HG02840 (cell line): Measurements from ENCODE around the gene CCDC191.
A peak's percentile ranks its signal among the peaks of the same experiment; 100 is the strongest.

ENCODE experiments used
- ATAC-seq: cut with Tn5 transposase; IDR thresholded peaks from one replicate; pipeline ENCODE4 v1.9.1; 2021; ENCODE audit warnings: mild to moderate bottlenecking, moderate library complexity, moderate number of reproducible peaks; ENCODE audit not compliant: unreplicated experiment, low FRiP score

CCDC191 gene, protein sequence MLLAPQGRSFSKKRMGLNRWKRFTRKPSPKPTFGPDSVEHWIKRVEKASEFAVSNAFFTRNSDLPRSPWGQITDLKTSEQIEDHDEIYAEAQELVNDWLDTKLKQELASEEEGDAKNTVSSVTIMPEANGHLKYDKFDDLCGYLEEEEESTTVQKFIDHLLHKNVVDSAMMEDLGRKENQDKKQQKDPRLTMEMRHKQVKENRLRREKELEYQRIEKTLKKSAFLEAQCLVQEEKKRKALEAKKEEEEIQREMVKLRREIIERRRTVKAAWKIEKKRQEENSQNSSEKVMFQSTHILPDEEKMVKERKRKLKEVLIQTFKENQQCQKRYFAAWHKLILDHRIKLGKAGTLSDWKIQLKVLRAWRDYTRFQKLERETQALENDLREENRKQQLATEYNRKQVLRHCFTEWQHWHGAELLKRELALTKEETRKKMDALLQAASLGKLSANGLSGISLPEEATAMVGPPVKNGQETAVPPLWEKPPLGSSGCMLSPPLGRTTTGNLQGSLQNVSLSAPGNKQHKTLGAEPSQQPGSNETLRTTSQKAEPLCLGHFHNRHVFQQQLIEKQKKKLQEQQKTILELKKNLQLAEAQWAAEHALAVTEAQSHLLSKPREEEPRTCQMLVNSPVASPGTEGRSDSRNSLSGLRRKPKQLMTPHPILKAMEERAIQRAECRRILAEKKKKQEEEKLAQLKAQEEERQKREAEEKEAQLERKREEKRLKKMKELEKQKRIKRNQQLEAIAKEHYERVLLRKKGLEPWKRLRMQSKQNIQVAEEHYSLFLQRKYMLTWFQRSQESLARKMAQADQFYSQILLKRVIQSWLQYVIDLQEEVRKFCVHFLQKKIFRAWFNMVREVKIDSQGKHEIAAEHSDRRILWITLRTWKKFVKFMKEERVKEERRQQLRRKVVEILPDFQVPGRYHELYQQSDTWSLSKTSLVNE

DNA sequence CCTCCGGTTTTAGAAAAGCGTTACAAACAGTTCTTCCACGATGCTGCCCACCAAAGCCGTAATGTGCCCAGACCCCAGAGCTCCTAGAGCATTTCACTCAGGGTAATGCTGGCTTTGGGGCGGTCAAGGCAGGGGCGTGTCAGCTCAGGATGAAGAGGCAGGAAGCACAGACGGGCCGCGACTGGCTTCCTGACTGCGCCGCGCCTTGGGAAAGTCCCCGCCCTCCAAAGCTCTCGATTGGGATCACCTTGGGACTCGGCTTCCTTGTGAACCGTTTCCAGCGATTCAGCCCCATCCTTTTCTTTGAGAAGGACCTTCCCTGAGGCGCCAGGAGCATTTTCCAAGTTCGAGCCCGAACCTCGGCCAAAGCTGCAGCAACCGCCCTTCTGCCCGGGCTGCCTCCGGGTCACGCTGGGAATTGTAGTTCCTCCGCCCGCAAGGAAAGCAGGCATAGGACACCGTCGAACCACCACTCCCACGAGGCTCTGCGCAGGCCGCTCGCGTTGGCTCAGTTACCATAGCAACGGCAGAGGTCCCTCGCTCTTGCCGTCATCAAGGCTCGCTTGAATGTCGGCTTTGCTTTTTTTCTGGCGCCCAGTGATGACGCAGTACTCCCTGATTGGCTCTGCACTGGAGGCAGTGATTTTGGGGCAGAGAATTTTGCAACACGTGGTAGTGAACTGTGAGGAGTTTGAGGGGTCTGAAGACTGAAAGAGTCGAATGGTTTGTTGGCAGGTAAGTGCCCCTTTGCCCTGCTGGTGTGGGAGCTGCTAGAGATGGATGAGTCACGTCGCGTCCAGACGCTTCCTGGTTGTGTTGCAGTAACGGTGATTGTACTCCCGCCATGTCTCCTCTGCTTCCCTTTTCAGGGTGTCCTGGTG is at the start of gene CCDC191, which contains the start of gene QTRT2:
Gene CCDC191 (minus strand): TSS at position 397 of the 881 bp plus-strand sequence. CDS start 60 bp downstream, at position 337.
Gene QTRT2 (plus strand): TSS at position 608 of the 881 bp plus-strand sequence. CDS start 8,521 bp downstream, outside the sequence.
- ATAC-seq: peak; percentile 99

GRCh38 chr3:114104414-114104813 is 48.1 kb upstream of the CCDC191 start:
- ATAC-seq: no peak

- no peak for ATAC-seq
Observed at GRCh38 chr3:114103858-114104257, 47.5 kb upstream of the CCDC191 start.

- ATAC-seq: no peak
Observed at GRCh38 chr3:114103181-114103580, 46.9 kb upstream of the CCDC191 start.

DNA sequence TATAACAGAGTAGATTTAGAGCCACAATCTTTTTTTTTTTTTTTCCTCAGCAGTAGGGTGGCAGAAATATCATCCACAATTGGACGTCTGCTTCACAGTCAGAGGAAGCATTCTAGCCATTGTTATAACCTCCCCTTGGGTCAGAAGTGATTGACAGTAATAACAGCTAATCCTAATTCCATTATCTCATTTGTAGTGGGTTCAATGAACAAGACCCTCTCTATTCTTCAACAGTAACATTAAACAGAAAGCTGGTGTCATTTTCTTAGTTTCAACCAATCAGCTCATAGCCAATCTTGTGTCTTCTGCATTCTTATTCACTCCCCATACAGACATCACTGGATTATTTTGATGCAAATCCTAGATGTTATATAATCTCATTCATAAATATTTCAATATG is 44.8 kb upstream of the CCDC191 start:
- no peak for ATAC-seq

DNA sequence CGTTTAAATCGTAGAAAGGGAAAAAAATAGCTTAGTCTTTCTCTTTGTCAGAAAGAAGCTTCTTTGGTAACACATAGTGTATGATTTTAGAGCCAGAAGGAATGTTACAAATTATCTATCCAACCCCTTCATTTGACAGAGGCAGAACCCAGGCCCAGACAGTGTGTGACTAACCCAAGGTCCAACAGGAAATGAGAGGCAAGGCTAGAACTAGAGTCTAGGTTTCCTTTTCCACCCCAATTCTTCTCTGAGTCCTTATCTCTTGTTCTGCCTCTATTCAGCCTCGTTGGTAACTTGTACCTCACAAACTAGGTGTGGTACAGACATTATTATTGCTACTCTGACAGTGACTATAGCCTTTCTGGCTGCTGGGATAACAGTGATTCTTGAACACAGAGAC is 39.5 kb upstream of the CCDC191 start:
- no peak for ATAC-seq

DNA sequence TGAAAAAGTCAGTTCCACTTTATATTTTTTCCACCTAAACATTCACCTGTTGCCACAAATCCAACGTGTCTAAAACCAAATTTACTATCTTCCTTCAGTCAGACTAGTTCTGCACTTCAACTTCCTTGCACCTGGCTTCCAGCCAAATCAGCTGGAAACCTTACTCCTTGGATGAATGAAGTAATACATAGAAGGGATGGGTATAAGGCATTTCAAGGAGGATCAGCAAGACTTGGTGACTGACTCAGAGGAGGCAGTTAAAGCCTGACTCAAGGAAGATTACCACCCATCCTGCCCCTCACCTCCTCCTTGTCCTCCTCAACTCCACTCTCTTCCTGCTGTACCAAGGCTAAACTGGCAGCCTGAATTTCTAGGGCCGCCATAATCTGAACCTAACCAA is 37.3 kb upstream of the CCDC191 start:
- no peak for ATAC-seq

GRCh38 chr3:114093016-114093380 is 36.7 kb upstream of the CCDC191 start:
- ATAC-seq: no peak

GRCh38 chr3:114092151-114093015 is 36.1 kb upstream of the CCDC191 start:
- ATAC-seq: no peak

DNA sequence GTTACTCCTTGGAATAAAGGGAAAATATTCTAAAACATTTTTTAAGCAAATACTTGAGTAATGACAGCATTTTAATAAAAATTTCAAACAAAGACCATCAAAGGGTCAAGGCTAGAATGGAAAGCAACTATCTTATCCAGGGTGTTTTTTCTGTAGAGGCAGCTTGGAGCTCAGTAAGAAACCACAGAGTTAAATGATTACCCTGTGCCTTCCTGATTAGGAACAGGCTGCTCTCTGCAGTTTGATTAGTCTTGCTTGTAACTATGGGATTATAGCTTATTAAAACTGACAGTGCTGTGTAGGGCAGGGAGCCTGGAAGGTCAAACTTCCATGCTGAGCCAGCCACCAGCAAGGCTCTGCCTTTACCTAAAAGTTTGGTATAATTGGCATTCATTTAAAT is 33.3 kb upstream of the CCDC191 start:
- no peak for ATAC-seq

DNA sequence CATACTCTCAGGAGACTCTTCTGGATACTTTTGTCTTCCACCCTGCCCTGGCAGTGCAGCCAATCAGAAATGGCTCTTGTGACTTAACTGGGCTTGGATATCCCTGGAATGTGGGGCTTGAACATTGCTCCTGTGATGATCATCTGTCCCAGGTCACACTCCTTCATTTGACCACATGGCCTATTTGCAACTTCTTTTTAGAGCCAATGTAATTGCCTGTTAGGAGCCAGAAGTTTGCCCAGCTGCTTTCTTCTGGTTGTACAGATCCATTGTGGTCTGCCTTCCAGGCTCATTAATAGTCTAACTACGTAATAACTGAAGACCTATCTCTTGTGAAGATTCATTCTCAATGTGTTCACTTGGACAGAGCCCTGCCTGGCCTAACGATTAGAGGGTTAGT is 30.0 kb upstream of the CCDC191 start:
- no peak for ATAC-seq

DNA sequence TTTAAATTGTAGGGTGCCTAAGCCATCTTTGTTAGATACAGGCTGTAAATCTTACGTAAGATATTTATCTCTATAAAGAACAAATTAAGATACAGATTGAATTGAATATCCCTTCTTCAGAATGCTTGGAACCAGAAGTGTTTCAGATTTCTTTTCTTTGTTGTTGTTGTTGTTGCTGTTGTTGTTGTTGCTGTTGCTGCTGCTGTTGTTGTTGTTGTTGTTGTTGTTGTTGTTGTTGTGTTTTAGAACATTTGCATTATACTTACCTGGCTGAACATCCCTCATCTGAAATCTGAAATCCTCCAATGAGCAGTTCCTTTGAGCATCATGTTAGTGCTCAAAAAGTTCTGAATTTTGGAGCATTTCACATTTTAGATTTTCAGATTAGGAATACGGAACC is 26.8 kb upstream of the CCDC191 start:
- ATAC-seq: no peak

- no peak for ATAC-seq
Observed at GRCh38 chr3:114081037-114081436, 24.7 kb upstream of the CCDC191 start.

DNA sequence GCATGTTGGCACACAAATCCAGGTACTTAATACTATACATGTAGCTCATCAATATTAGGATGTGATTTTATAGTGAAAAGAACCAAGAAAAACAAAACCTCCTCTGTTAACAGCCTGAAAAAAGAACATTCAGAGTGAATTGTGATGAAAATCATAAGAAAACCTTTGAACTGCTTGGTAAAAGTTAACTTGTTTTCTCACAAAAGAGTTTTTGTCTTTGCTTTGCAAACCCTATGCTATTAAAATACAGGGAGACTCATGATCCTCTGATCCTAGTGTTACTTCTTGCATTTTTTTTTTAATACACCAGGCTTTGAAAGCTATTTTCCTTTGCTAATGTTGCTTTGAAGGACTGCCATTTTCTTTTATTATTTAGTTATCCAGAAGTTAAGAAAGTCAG is 23.9 kb upstream of the CCDC191 start:
- ATAC-seq: no peak

- no peak for ATAC-seq
Observed at GRCh38 chr3:114079761-114080160, 23.4 kb upstream of the CCDC191 start.

DNA sequence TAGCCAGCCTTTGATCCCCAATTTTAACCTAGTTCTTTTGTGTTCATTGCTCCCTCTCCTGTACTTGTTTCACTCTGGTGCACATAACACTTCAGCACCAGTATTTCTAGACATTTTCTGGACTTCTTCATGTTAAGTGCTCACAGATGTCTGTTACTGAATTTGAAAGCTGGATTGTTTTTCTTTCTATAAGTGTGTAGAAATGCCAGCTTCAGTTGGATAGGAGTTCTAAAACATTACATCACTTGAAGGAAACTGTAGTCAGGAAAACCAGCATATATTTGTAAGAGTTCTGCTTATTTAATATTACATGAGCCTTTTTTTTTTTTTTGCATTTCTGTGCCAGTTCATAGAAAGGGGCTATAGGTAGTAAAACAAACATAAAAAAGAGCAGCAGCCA is 21.8 kb upstream of the CCDC191 start:
- ATAC-seq: no peak

DNA sequence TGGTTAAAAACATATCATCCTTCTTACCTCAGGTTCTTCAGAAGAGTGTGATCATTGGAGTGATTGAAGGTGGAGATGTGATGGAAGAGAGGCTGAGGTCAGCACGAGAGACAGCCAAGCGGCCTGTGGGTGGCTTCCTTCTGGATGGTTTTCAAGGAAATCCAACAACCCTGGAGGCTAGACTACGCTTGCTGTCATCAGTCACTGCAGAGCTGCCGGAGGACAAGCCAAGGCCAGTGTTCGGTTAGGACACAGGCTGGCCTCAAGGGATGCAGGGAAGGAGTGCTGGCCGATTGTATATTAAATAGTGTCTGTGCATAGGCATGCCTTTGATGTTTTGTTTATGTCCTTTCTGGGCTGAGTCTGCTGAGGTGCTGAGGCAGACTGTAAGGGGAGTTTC is 20.4 kb upstream of the CCDC191 start:
- ATAC-seq: no peak

DNA sequence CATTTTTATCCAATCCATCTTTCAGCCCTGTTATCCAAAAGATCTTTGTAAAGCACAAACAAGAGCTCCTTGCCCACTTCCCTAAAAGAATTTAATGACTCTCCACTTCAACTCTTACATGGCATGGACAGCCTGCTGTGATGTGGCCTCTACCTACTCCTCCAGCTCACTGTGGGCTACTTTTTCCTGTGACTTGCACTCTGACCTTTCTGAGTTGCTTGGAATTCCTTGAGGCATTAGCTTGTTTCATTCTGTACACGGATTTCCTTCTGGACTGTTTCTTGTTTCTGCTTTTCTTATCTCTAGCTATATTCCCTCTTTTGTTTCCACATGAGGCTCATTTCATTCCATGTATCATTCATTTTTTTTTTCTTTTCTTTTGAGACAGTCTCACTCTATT is 15.5 kb upstream of the CCDC191 start:
- no peak for ATAC-seq

- ATAC-seq: no peak
Observed at GRCh38 chr3:114068336-114068735, 12.0 kb upstream of the CCDC191 start.
